Measurements from ENCODE around the gene PARP1. TPM values are rescaled to one million over a fixed set of nuclear protein-coding genes. Genes with fewer than 3 reads are reported as not detected.
A peak's percentile ranks its signal among the peaks of the same experiment; 100 is the strongest.
"Not testable (repeated sequence)": the region's sequence is repeated elsewhere in the genome, so short reads cannot be mapped to it uniquely, and the experiment has no call there.

Gene PARP1
- total and polyA plus RNA-seq, 3 experiments from 2014 or later = 137 to 234 (median 224) TPM

DNA sequence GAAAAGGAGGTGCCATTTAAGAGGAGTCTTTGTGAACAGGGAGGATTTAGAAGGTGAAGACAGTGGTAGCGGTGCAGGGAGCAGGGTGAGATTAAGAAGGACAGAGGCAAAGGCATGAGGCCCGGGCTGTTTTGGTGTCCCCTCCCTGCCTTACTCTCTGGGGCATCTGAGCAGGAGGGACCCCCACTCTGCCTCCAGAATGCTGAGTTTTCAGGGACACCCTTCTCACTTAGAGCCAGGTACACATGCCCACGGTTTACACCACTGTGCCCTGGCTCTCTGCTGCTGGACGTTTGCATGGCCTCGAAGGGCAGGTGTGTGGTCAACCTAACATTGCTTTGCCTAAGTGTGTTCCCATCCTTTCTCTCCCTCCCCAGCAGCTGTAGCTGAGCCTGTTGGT is 20.5 kb upstream of the PARP1 start:
- H3K4me1 Mint-ChIP-seq = peaks cover 12 to 27% (median 17%) of the 10 kb centered on the region in 3 donors
- Histone ChIP-seq H3K4me1 (ENCODE audit: insufficient read depth, low read length) (peaks cover 14% of the 10 kb centered on the region), H3K36me3 (ENCODE audit: insufficient read depth, low read length) (no peaks in the 10 kb centered on the region), H3K27ac (ENCODE audit: low read depth, low read length) (no peak overlapping the region), H3K9me3 (ENCODE audit: low read length) (no peaks in the 10 kb centered on the region), H3K4me3 (ENCODE audit: low read length) (no peak overlapping the region), H3K27me3 (ENCODE audit: insufficient read depth, low read length, poor library complexity, severe bottlenecking) (no peaks in the 10 kb centered on the region)
- H3K27me3 Mint-ChIP-seq = no peaks in the 10 kb centered on the region
- peak overlapping the region in 1 of 8 donors; percentile 57 for H3K27ac Mint-ChIP-seq
- H3K9me3 Mint-ChIP-seq = no peaks in the 10 kb centered on the region
- ChIA-PET CTCF (interaction anchor here (1.4 to 7.3 kb wide), 2 partner anchors 12 to 20 kb away, joined by 9 to 77 read pairs; partner anchors contain the start of gene PARP1), POLR2A (no interaction called here)
- DNase-seq = no peak
- peaks cover 0 to 2% (median 0%) of the 10 kb centered on the region in 3 donors for H3K36me3 Mint-ChIP-seq
- H3K4me3 Mint-ChIP-seq = peak overlapping the region in 1 of 7 donors; percentile 3

DNA sequence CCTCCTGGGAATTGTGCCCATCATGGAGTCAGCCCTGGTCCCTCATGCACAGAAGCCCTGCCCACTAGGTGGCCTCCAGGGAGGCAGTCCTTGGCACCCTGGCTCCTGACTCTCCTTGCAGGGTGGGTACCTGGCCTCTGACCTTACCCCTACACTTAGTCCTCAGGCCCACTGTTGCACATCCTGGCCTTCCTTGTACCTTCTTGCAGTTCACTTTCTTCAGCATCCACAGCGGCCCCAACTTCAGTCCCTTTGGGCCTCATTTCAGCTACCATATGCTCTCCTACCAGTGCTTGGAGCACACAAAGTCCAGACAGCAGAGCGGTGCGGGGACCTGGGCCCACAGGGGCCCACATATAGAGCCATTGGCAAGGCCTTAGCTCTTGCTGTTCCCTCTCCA is 19.2 kb upstream of the PARP1 start:
- ChIA-PET POLR2A (no interaction called here), CTCF (interaction anchor here (2.8 to 9.4 kb wide), 3 partner anchors 13 to 182 kb away, joined by 17 to 93 read pairs (median 77); partner anchors contain the start of gene PARP1)
- Mint-ChIP-seq H3K4me1 (peaks cover 12 to 27% (median 17%) of the 10 kb centered on the region in 3 donors), H3K27me3 (no peaks in the 10 kb centered on the region), H3K36me3 (peaks cover 0 to 2% (median 0%) of the 10 kb centered on the region in 3 donors), H3K27ac (peak overlapping the region in 3 of 8 donors; percentile 23 to 70 (median 69)), H3K4me3 (peak overlapping the region; percentile 11 to 78 (median 55)), H3K9me3 (no peaks in the 10 kb centered on the region)
- DNase-seq = no peak
- Histone ChIP-seq H3K9me3 (ENCODE audit: low read length) (no peaks in the 10 kb centered on the region), H3K4me1 (ENCODE audit: insufficient read depth, low read length) (peaks cover 14% of the 10 kb centered on the region), H3K27me3 (ENCODE audit: insufficient read depth, low read length, poor library complexity, severe bottlenecking) (no peaks in the 10 kb centered on the region), H3K27ac (ENCODE audit: low read depth, low read length) (no peak overlapping the region), H3K4me3 (ENCODE audit: low read length) (no peak overlapping the region), H3K36me3 (ENCODE audit: insufficient read depth, low read length) (no peaks in the 10 kb centered on the region)

DNA sequence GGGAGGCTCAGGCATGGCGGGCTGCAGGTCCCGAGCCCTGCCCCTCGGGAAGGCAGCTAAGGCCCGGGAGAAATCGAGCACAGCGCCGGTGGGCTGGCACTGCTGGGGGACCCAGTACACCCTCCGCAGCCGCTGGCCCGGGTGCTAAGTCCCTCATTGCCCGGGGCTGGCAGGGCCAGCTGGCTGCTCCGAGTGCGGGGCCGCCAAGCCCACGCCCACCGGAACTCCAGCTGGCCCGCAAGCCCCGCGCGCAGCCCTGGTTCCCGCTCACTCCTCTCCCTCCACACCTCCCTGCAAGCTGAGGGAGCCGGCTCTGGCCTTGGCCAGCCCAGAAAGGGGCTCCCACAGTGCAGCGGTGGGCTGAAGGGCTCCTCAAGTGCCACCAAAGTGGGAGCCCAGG is 18.5 kb upstream of the PARP1 start:
- H3K4me1 Mint-ChIP-seq = peaks cover 12 to 27% (median 17%) of the 10 kb centered on the region in 3 donors
- not testable (repeated sequence) for H3K4me3 Mint-ChIP-seq; H3K36me3 ChIP-seq (ENCODE audit: insufficient read depth, low read length); DNase-seq; H3K9me3 ChIP-seq (ENCODE audit: low read length); H3K36me3 Mint-ChIP-seq; H3K27me3 Mint-ChIP-seq; H3K27me3 ChIP-seq (ENCODE audit: insufficient read depth, low read length, poor library complexity, severe bottlenecking); H3K4me3 ChIP-seq (ENCODE audit: low read length); H3K27ac Mint-ChIP-seq; H3K27ac ChIP-seq (ENCODE audit: low read depth, low read length); H3K9me3 Mint-ChIP-seq
- H3K4me1 ChIP-seq (ENCODE audit: insufficient read depth, low read length) = peaks cover 14% of the 10 kb centered on the region
- ChIA-PET CTCF (interaction anchor here (1.4 to 9.4 kb wide), 7 partner anchors 13 to 183 kb away, joined by 4 to 93 read pairs (median 17); partner anchors contain the start of genes PARP1 and STUM), POLR2A (interaction anchor here (2.9 kb wide), 1 partner anchor 18 kb away, joined by 24 read pairs; the partner anchor contains the start of gene PARP1)

DNA sequence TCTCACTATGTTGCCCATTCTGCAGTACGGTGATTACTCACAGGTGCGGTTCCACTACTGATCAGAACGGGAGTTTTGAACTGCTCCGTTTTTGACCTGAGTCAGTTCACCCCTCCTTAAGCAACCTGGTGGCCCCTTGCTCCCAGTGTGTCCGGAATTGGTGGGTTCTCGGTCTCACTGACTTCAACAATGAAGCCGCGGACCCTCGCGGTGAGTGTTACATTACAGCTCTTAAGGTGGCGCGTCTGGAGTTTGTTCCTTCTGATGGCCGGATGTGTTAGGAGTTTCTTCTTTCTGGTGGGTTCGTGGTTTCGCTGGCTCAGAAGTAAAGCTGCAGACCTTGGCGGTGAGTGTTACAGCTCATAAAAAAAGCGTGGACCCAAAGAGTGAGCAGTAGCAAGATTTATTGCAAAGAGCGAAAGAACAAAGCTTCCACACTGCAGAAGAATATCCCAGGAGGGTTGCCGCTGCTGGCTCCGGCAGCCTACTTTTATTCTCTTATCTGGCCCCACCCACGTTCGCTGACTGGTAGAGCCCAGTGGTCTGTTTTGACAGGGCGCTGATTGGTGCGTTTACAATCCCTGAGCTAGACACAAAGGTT is 17.6 kb upstream of the PARP1 start:
- no peaks in the 10 kb centered on the region for H3K27me3 Mint-ChIP-seq

DNA sequence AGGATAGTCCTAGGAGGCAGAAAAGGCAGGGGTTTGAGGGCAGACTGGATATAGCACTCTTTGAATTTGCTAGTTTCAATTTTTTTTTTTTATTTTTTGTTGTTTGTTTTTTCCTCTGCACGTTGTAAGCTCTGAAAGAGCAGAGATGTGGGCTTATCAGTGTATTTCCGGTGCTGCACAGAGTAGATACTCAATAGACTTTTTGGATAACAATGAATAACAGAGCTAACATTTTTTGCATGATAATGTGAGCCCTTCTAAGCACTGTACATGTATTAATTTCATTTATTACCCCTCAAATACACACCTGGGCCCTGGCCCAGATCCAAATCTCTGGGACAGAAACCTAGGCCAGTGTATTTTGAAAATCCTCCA is 17.1 kb upstream of the PARP1 start:
- H3K36me3 Mint-ChIP-seq = peaks cover 0 to 2% (median 0%) of the 10 kb centered on the region in 3 donors
- Histone ChIP-seq H3K36me3 (ENCODE audit: insufficient read depth, low read length) (no peaks in the 10 kb centered on the region), H3K9me3 (ENCODE audit: low read length) (no peaks in the 10 kb centered on the region), H3K4me3 (ENCODE audit: low read length) (no peak overlapping the region), H3K27ac (ENCODE audit: low read depth, low read length) (no peak overlapping the region), H3K27me3 (ENCODE audit: insufficient read depth, low read length, poor library complexity, severe bottlenecking) (no peaks in the 10 kb centered on the region), H3K4me1 (ENCODE audit: insufficient read depth, low read length) (peaks cover 14% of the 10 kb centered on the region)
- H3K4me3 Mint-ChIP-seq = no peak overlapping the region
- H3K27me3 Mint-ChIP-seq = no peaks in the 10 kb centered on the region
- ChIA-PET POLR2A (interaction anchor here (0.6 to 2.9 kb wide), 6 partner anchors 13 to 424 kb away, joined by 3 to 24 read pairs (median 6); partner anchors contain the start of gene PARP1), CTCF (interaction anchor here (0.9 to 9.4 kb wide), 14 partner anchors 9 to 403 kb away, joined by 3 to 93 read pairs (median 5); partner anchors contain the start of genes PARP1 and STUM)
- H3K27ac Mint-ChIP-seq = no peak overlapping the region
- H3K4me1 Mint-ChIP-seq = peaks cover 12 to 27% (median 17%) of the 10 kb centered on the region in 3 donors
- H3K9me3 Mint-ChIP-seq = no peaks in the 10 kb centered on the region
- peak in 1 of 5 donors; percentile 9 for DNase-seq

More for the DNA sequence above, 17.6 kb upstream of the PARP1 start:
- Histone ChIP-seq H3K27ac (ENCODE audit: low read depth, low read length) (no peak overlapping the region), H3K4me1 (ENCODE audit: insufficient read depth, low read length) (peaks cover 14% of the 10 kb centered on the region), H3K36me3 (ENCODE audit: insufficient read depth, low read length) (no peaks in the 10 kb centered on the region), H3K9me3 (ENCODE audit: low read length) (no peaks in the 10 kb centered on the region), H3K4me3 (ENCODE audit: low read length) (peak overlapping the region; percentile 22), H3K27me3 (ENCODE audit: insufficient read depth, low read length, poor library complexity, severe bottlenecking) (no peaks in the 10 kb centered on the region)
- H3K9me3 Mint-ChIP-seq = no peaks in the 10 kb centered on the region
- peaks cover 12 to 27% (median 17%) of the 10 kb centered on the region in 3 donors for H3K4me1 Mint-ChIP-seq
- peak overlapping the region in 1 of 7 donors; percentile 95 for H3K4me3 Mint-ChIP-seq
- H3K27ac Mint-ChIP-seq = peak overlapping the region; percentile 1 to 95 (median 88)
- ChIA-PET POLR2A (interaction anchor here (0.7 to 2.9 kb wide), 5 partner anchors 12 to 424 kb away, joined by 3 to 24 read pairs (median 7); partner anchors contain the start of gene PARP1), CTCF (interaction anchor here (0.9 to 9.4 kb wide), 14 partner anchors 8 to 403 kb away, joined by 3 to 93 read pairs (median 5); partner anchors contain the start of genes PARP1 and STUM)
- peaks cover 0 to 2% (median 0%) of the 10 kb centered on the region in 3 donors for H3K36me3 Mint-ChIP-seq
- DNase-seq = peak in 4 of 5 donors; percentile 11 to 65 (median 48)

DNA sequence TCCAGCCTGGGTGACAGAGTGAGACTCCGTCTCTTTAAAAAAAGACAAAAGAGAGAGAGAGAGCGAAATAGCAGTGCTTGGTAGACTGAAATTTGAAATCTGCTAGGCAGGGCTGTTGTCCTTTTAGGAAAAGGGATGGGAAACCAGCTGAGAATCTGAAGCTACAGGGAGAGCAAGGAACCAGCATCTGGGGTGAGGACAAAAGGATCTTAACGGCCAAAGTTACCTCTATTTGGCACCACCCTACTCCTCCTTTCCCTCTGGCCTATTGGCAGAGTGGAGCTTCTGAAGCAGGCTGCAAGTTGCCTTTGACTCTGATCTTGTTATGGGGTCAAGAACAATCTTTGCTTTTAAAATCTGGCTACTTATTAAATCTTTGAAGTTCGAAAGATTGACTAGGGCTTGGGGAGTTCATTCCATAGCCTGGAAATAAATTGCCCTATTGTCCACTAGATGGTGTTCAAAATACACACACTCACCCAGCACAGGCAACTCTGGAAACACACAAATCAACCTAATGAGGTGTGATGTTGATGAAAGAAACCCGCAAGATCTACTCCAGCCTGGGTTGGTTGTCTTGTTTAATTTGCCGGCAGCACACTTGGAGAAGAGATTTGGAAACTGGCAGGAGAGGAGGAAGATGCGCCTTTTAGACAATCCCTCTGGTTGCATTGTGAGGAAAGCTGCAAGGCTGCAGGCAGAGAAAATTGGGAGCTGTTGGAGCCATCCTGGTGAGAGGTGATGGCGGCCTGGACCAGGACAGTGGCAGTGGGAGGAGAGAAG is 16.5 kb upstream of the PARP1 start:
- Mint-ChIP-seq H3K9me3 (no peaks in the 10 kb centered on the region), H3K4me3 (no peak overlapping the region), H3K27me3 (no peaks in the 10 kb centered on the region), H3K36me3 (peaks cover 0 to 2% (median 0%) of the 10 kb centered on the region in 3 donors), H3K4me1 (peaks cover 12 to 26% (median 17%) of the 10 kb centered on the region in 3 donors), H3K27ac (no peak overlapping the region)
- POLR2A ChIA-PET = interaction anchor here (0.6 to 2.9 kb wide), 5 partner anchors 16 to 423 kb away, joined by 3 to 24 read pairs (median 7); partner anchors contain the start of gene PARP1
- CTCF ChIA-PET = interaction anchor here (0.8 to 9.4 kb wide), 17 partner anchors 9 to 404 kb away, joined by 3 to 93 read pairs (median 4); partner anchors contain the start of genes PARP1 and STUM
- Histone ChIP-seq H3K4me1 (ENCODE audit: insufficient read depth, low read length) (peaks cover 14% of the 10 kb centered on the region), H3K9me3 (ENCODE audit: low read length) (no peaks in the 10 kb centered on the region), H3K27me3 (ENCODE audit: insufficient read depth, low read length, poor library complexity, severe bottlenecking) (no peaks in the 10 kb centered on the region), H3K27ac (ENCODE audit: low read depth, low read length) (no peak overlapping the region), H3K36me3 (ENCODE audit: insufficient read depth, low read length) (no peaks in the 10 kb centered on the region), H3K4me3 (ENCODE audit: low read length) (no peak overlapping the region)
- peak in 2 of 5 donors; percentile 20 to 41 for DNase-seq

DNA sequence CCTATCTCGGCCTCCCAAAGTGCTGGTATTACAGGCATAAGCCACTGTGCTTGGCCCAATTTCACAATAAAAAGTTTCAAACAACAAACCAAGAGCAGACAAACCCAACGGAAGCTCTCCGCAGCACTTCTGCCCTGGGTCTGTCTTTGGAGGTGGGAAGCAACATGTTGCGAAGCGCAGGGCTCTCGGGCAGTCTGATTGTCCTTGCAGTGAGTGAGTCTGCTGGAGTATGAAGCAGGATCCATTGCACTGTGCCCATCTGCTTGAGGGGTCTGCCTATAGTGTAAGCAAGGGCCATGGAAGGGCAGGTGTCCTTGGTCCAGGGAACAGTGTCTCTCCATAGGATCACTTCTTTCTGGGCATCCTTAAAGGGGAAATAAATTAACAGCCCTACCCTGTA is 14.6 kb upstream of the PARP1 start:
- Histone ChIP-seq H3K9me3 (ENCODE audit: low read length) (no peaks in the 10 kb centered on the region), H3K27ac (ENCODE audit: low read depth, low read length) (no peak overlapping the region), H3K36me3 (ENCODE audit: insufficient read depth, low read length) (no peaks in the 10 kb centered on the region), H3K4me3 (ENCODE audit: low read length) (no peak overlapping the region), H3K4me1 (ENCODE audit: insufficient read depth, low read length) (peaks cover 8% of the 10 kb centered on the region), H3K27me3 (ENCODE audit: insufficient read depth, low read length, poor library complexity, severe bottlenecking) (no peaks in the 10 kb centered on the region)
- Mint-ChIP-seq H3K36me3 (peaks cover 0 to 2% (median 0%) of the 10 kb centered on the region in 3 donors), H3K27me3 (no peaks in the 10 kb centered on the region), H3K9me3 (no peaks in the 10 kb centered on the region), H3K4me1 (peaks cover 16 to 25% (median 22%) of the 10 kb centered on the region in 3 donors), H3K4me3 (no peak overlapping the region), H3K27ac (peak overlapping the region in 1 of 8 donors; percentile 61)
- POLR2A ChIA-PET = no interaction called here
- CTCF ChIA-PET = interaction anchor here (1.0 to 9.4 kb wide), 5 partner anchors 9 to 186 kb away, joined by 3 to 93 read pairs (median 6); partner anchors contain the start of gene PARP1
- no peak for DNase-seq

Measured in CD8-positive, alpha-beta memory T cell (primary cell).